ENCODE results near the gene CYP26B1.
"Not testable (repeated sequence)": the region's sequence is repeated elsewhere in the genome, so short reads cannot be mapped to it uniquely, and the experiment has no call there.

GRCh38 chr2:72086871-72087633, 60.6 kb downstream of the CYP26B1 start:
- not testable (repeated sequence) for TF ChIP-seq TAF1 (conservative IDR thresholded peaks at IDR 0.05); CTCF (IDR thresholded peaks at IDR 0.05; ENCODE audit: low read depth, low read length, missing input control); GABPA (IDR thresholded peaks at IDR 0.05 in 1 of 2, conservative IDR thresholded peaks at IDR 0.05 in 1 of 2); MAX (IDR thresholded peaks at IDR 0.05); SP1 (IDR thresholded peaks at IDR 0.05); REST (IDR thresholded peaks at IDR 0.05)

Measured in liver (tissue), 3 donors.